Measurements from ENCODE around the gene MYO15A.

The MYO15A gene

DNA sequence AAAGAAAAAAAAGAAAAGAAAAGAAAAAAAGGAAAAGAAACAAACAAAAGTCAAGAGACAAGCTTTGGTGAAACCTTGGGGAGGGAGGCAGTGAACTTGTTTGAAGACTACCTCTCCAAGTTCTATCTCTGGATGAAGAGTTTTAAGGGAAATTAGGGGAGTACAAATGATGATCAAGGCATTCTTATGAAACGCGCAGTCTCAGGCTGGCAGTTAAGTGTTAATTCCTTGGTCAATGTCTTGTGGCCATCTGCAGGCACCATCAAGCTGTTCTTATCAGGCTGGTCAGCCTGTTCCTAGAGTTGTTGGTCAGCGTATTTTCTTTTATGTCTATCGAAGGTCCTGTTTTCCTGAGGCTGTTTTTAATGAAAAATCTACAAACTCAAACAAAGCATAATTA lies 29.0 kb upstream of the MYO15A start:
- Histone ChIP-seq H3K36me3 (ENCODE audit: control insufficient read depth in 2 of 2, insufficient read depth in 2 of 2, low read length in 2 of 2) (no peaks in the 10 kb centered on the region), H3K9me3 (ENCODE audit: control insufficient read depth in 2 of 2, low read length in 2 of 2) (no peaks in the 10 kb centered on the region), H3K27ac (ENCODE audit: low read length) (no peak overlapping the region), H3K4me1 (ENCODE audit: control insufficient read depth, insufficient read depth, low read length) (no peaks in the 10 kb centered on the region), H3K27me3 (ENCODE audit: control insufficient read depth in 1 of 2, insufficient read depth in 2 of 2, low read length in 2 of 2) (peaks cover 0 to 2% of the 10 kb centered on the region in 2 donors), H3K4me3 (ENCODE audit: low read length in 2 of 2) (no peak overlapping the region), H3K9ac (ENCODE audit: low read length in 2 of 2) (no peak overlapping the region)

GRCh38 chr17:18084256-18084655 lies 24.3 kb upstream of the MYO15A start:
- no peaks in the 10 kb centered on the region for H3K9me3 ChIP-seq (ENCODE audit: control insufficient read depth in 2 of 2, low read length in 2 of 2)
- H3K27me3 ChIP-seq (ENCODE audit: control insufficient read depth in 1 of 2, insufficient read depth in 2 of 2, low read length in 2 of 2) = no peaks in the 10 kb centered on the region
- no peak overlapping the region for H3K9ac ChIP-seq (ENCODE audit: low read length in 2 of 2)

GRCh38 chr17:18087610-18088491 lies 20.7 kb upstream of the MYO15A start, which contains the start of gene DRG2:
DRG2 (plus strand) TSS chr17:18087948; CDS start chr17:18088024, 76 bp downstream.
- no peaks in the 10 kb centered on the region for H3K9me3 ChIP-seq (ENCODE audit: control insufficient read depth in 2 of 2, low read length in 2 of 2)
- H3K27ac ChIP-seq (ENCODE audit: low read length) = peak within 1 kb of the TSS; percentile 80
- H3K4me3 ChIP-seq (ENCODE audit: low read length in 2 of 2) = peak within 1 kb of the TSS; percentile 89 to 93
- H3K9ac ChIP-seq (ENCODE audit: low read length in 2 of 2) = peak within 1 kb of the TSS; percentile 81 to 84
- H3K4me1 ChIP-seq (ENCODE audit: control insufficient read depth, insufficient read depth, low read length) = peaks cover 16% of the 10 kb centered on the region
- peaks cover 0 to 4% of the 10 kb centered on the region in 2 donors for H3K36me3 ChIP-seq (ENCODE audit: control insufficient read depth in 2 of 2, insufficient read depth in 2 of 2, low read length in 2 of 2)
- no peaks in the 10 kb centered on the region for H3K27me3 ChIP-seq (ENCODE audit: control insufficient read depth in 1 of 2, insufficient read depth in 2 of 2, low read length in 2 of 2)

More at GRCh38 chr17:18084256-18084655, 24.3 kb upstream of the MYO15A start:
- Histone ChIP-seq H3K36me3 (ENCODE audit: control insufficient read depth in 2 of 2, insufficient read depth in 2 of 2, low read length in 2 of 2) (no peaks in the 10 kb centered on the region), H3K27ac (ENCODE audit: low read length) (no peak overlapping the region), H3K4me1 (ENCODE audit: control insufficient read depth, insufficient read depth, low read length) (peaks cover 13% of the 10 kb centered on the region), H3K4me3 (ENCODE audit: low read length in 2 of 2) (no peak overlapping the region)

DNA sequence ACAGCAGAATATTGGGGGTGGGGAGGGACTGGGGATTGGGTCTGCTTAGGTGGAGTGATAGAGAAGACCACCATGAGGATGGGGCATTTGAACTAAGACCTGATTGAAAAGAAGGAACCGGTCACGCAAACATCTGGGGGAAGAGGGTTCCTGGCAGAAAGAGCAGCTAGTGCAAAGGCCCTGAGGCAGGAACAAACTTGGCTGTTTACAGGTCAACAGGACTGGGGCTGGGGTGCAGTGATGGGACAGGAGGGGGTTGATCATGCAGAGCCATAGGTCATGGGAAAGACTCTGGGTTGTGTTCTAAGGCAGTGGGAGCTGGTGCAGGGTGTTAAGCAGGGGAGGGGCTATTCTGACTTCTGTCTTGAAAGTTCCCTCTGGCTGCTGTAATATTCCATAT lies 18.9 kb upstream of the MYO15A start:
- Histone ChIP-seq H3K27me3 (ENCODE audit: control insufficient read depth in 1 of 2, insufficient read depth in 2 of 2, low read length in 2 of 2) (no peaks in the 10 kb centered on the region), H3K27ac (ENCODE audit: low read length) (no peak overlapping the region), H3K9ac (ENCODE audit: low read length in 2 of 2) (no peak overlapping the region)

DNA sequence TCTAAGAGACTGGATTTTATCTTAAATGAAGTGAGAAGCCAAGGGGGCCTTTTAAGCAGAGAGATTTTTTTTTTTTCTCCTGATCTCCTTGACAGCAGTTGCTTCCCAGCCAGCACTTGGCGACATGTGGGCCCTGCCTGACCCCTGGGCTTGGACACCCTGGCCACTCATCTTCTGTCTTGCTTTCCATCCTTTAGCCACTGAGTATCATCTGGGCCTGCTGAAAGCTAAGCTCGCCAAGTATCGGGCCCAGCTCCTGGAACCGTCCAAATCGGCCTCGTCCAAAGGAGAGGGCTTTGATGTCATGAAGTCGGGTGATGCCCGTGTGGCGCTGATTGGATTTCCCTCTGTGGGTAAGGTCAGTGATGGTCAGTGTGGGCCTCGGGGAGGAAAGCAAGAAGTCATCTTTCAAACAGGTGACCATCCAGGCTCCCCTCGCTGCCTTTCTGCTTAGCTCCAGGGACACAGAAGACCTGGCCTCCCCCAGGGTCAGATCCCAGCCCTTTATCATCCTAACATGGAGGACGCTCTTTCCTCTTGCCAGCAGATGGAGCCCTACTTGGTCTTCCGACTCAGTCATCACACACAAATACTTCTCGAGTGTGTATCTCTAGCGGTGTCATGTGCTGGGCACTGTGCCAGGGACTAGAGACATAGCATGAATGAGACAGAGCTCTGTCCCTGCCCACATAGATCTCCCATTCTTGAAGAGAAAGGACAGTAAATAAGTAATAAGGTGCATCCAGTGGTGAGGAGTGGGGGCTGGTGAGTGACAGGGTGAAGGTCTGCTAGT lies 14.7 kb upstream of the MYO15A start:
- peaks cover 30 to 39% of the 10 kb centered on the region in 2 donors for H3K36me3 ChIP-seq (ENCODE audit: control insufficient read depth in 2 of 2, insufficient read depth in 2 of 2, low read length in 2 of 2)
- no peak overlapping the region for H3K9ac ChIP-seq (ENCODE audit: low read length in 2 of 2)
- H3K27ac ChIP-seq (ENCODE audit: low read length) = no peak overlapping the region
- H3K27me3 ChIP-seq (ENCODE audit: control insufficient read depth in 1 of 2, insufficient read depth in 2 of 2, low read length in 2 of 2) = no peaks in the 10 kb centered on the region
- no peaks in the 10 kb centered on the region for H3K9me3 ChIP-seq (ENCODE audit: control insufficient read depth in 2 of 2, low read length in 2 of 2)
- no peak overlapping the region for H3K4me3 ChIP-seq (ENCODE audit: low read length in 2 of 2)
- peaks cover 5% of the 10 kb centered on the region for H3K4me1 ChIP-seq (ENCODE audit: control insufficient read depth, insufficient read depth, low read length)

More for the DNA sequence above, 18.9 kb upstream of the MYO15A start:
- Histone ChIP-seq H3K36me3 (ENCODE audit: control insufficient read depth in 2 of 2, insufficient read depth in 2 of 2, low read length in 2 of 2) (peaks cover 8 to 15% of the 10 kb centered on the region in 2 donors), H3K9me3 (ENCODE audit: control insufficient read depth in 2 of 2, low read length in 2 of 2) (no peaks in the 10 kb centered on the region), H3K4me1 (ENCODE audit: control insufficient read depth, insufficient read depth, low read length) (peaks cover 16% of the 10 kb centered on the region), H3K4me3 (ENCODE audit: low read length in 2 of 2) (no peak overlapping the region)

GRCh38 chr17:18094409-18094807 lies 14.1 kb upstream of the MYO15A start:
- Histone ChIP-seq H3K4me3 (ENCODE audit: low read length in 2 of 2) (no peak overlapping the region), H3K9ac (ENCODE audit: low read length in 2 of 2) (no peak overlapping the region), H3K27me3 (ENCODE audit: control insufficient read depth in 1 of 2, insufficient read depth in 2 of 2, low read length in 2 of 2) (no peaks in the 10 kb centered on the region), H3K36me3 (ENCODE audit: control insufficient read depth in 2 of 2, insufficient read depth in 2 of 2, low read length in 2 of 2) (peaks cover 36 to 43% of the 10 kb centered on the region in 2 donors), H3K9me3 (ENCODE audit: control insufficient read depth in 2 of 2, low read length in 2 of 2) (no peaks in the 10 kb centered on the region), H3K27ac (ENCODE audit: low read length) (no peak overlapping the region), H3K4me1 (ENCODE audit: control insufficient read depth, insufficient read depth, low read length) (peaks cover 2% of the 10 kb centered on the region)

GRCh38 chr17:18099516-18099915 lies 9.0 kb upstream of the MYO15A start:
- H3K36me3 ChIP-seq (ENCODE audit: control insufficient read depth in 2 of 2, insufficient read depth in 2 of 2, low read length in 2 of 2) = peaks cover 38 to 46% of the 10 kb centered on the region in 2 donors

GRCh38 chr17:18100616-18101015 lies 7.9 kb upstream of the MYO15A start:
- Histone ChIP-seq H3K27me3 (ENCODE audit: control insufficient read depth in 1 of 2, insufficient read depth in 2 of 2, low read length in 2 of 2) (no peaks in the 10 kb centered on the region), H3K4me3 (ENCODE audit: low read length in 2 of 2) (no peak overlapping the region), H3K27ac (ENCODE audit: low read length) (no peak overlapping the region), H3K36me3 (ENCODE audit: control insufficient read depth in 2 of 2, insufficient read depth in 2 of 2, low read length in 2 of 2) (peaks cover 38 to 47% of the 10 kb centered on the region in 2 donors), H3K9ac (ENCODE audit: low read length in 2 of 2) (no peak overlapping the region), H3K9me3 (ENCODE audit: control insufficient read depth in 2 of 2, low read length in 2 of 2) (no peaks in the 10 kb centered on the region), H3K4me1 (ENCODE audit: control insufficient read depth, insufficient read depth, low read length) (no peaks in the 10 kb centered on the region)

More at GRCh38 chr17:18099516-18099915, 9.0 kb upstream of the MYO15A start:
- Histone ChIP-seq H3K4me3 (ENCODE audit: low read length in 2 of 2) (no peak overlapping the region), H3K9me3 (ENCODE audit: control insufficient read depth in 2 of 2, low read length in 2 of 2) (no peaks in the 10 kb centered on the region), H3K4me1 (ENCODE audit: control insufficient read depth, insufficient read depth, low read length) (no peaks in the 10 kb centered on the region), H3K27ac (ENCODE audit: low read length) (no peak overlapping the region), H3K9ac (ENCODE audit: low read length in 2 of 2) (no peak overlapping the region), H3K27me3 (ENCODE audit: control insufficient read depth in 1 of 2, insufficient read depth in 2 of 2, low read length in 2 of 2) (no peaks in the 10 kb centered on the region)

DNA sequence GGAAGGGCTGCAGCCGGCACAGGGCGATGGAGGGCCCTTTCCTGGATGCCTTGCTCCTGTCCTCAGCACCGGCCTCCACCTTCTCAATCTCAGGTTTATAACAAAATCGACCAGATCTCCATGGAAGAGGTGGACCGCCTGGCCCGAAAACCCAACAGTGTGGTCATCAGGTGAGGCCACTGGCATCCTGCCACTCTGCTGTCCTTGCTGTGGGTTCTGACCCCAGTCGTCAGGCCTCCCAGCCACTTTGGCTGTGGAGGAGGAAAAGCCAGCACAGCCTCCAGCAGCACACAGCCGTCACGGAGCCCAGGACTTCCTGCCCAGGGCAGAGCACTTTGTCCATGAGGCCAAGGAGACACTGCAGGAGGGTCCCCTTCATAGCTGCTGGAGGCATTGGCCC lies 6.7 kb upstream of the MYO15A start:
- no peak overlapping the region for H3K27ac ChIP-seq (ENCODE audit: low read length)
- H3K27me3 ChIP-seq (ENCODE audit: control insufficient read depth in 1 of 2, insufficient read depth in 2 of 2, low read length in 2 of 2) = no peaks in the 10 kb centered on the region
- H3K9ac ChIP-seq (ENCODE audit: low read length in 2 of 2) = no peak overlapping the region
- H3K4me3 ChIP-seq (ENCODE audit: low read length in 2 of 2) = no peak overlapping the region
- no peaks in the 10 kb centered on the region for H3K4me1 ChIP-seq (ENCODE audit: control insufficient read depth, insufficient read depth, low read length)
- peaks cover 31 to 47% of the 10 kb centered on the region in 2 donors for H3K36me3 ChIP-seq (ENCODE audit: control insufficient read depth in 2 of 2, insufficient read depth in 2 of 2, low read length in 2 of 2)
- no peaks in the 10 kb centered on the region for H3K9me3 ChIP-seq (ENCODE audit: control insufficient read depth in 2 of 2, low read length in 2 of 2)

GRCh38 chr17:18102640-18103039 lies 5.9 kb upstream of the MYO15A start:
- H3K36me3 ChIP-seq (ENCODE audit: control insufficient read depth in 2 of 2, insufficient read depth in 2 of 2, low read length in 2 of 2) = peaks cover 29 to 42% of the 10 kb centered on the region in 2 donors

More at GRCh38 chr17:18102640-18103039, 5.9 kb upstream of the MYO15A start:
- no peak overlapping the region for H3K9ac ChIP-seq (ENCODE audit: low read length in 2 of 2)
- no peaks in the 10 kb centered on the region for H3K4me1 ChIP-seq (ENCODE audit: control insufficient read depth, insufficient read depth, low read length)
- no peak overlapping the region for H3K4me3 ChIP-seq (ENCODE audit: low read length in 2 of 2)
- no peaks in the 10 kb centered on the region for H3K9me3 ChIP-seq (ENCODE audit: control insufficient read depth in 2 of 2, low read length in 2 of 2)
- no peaks in the 10 kb centered on the region for H3K27me3 ChIP-seq (ENCODE audit: control insufficient read depth in 1 of 2, insufficient read depth in 2 of 2, low read length in 2 of 2)
- H3K27ac ChIP-seq (ENCODE audit: low read length) = no peak overlapping the region

All from stomach smooth muscle (tissue), 2 donors.